NCI-H446 treated with DMSO at 0.1 percent for 48 hours (cell line): ENCODE results near the gene CTSC.
A peak's percentile ranks its signal among the peaks of the same experiment; 100 is the strongest.

Experiments
- DNase-seq: peaks from one replicate; lab custom pipeline; 2025; lab: John Stamatoyannopoulos, UW

CTSC gene

DNA sequence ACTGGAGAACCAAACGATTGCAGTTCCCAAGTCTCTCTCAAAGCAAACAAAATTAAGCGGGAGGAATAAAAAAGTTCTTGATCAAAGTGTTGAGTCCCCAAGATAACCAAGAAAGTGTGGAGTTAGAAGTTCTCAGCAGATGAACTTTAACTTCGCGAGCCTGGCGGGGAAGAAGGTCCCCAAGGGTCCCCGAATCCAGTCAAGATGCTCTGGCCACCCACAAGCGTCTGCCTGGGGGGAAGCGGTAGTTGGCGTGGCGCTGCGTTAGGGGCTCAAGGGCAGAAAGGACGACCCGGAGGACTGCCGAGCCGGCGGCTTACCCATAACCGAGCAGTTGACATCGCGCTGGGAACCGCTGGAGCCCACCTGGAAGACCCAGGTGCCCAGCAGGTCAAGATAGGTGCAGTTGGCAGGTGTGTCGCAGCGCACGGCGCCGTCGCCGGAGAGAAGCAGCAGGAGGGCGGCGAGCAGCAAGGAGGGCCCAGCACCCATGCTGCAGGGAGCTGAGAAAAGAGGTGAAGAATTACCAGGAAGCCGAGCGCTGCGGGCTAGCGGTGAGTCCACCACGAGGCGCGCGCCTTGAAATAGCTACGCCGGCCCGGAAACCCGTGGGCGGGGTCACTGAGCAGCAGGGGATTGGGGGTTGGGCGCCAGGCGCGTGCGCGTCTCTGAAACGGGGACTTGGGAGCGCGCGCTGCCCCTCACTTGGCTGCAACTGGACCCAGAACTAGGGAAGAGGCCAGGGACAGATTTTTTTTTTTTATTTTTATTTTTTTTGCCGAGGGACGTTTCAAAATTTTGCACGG, at the start of gene CTSC:
Gene CTSC, minus strand, starts transcription at position 556 of the 806 bp plus-strand sequence. Its CDS starts 64 bp downstream, at position 492.
- peak; percentile 74 for DNase-seq

DNA sequence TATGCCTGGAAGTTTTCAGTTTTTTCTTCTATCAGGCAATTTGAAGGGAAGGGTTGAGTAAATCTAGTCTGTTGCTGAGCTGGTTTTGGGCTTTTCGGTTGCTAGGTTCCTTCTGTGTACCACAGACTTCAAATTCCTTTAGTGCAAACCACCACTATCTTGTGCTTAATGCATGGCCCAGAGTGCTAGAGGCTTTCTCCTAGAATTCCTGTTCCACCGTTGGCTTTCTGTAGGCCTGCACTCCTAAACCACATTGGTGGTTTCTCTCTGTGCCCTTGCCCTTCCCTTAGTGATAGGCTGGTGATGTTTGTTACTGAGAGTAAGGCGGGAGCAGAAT, 47.1 kb upstream of the CTSC start:
- DNase-seq = no peak

DNA sequence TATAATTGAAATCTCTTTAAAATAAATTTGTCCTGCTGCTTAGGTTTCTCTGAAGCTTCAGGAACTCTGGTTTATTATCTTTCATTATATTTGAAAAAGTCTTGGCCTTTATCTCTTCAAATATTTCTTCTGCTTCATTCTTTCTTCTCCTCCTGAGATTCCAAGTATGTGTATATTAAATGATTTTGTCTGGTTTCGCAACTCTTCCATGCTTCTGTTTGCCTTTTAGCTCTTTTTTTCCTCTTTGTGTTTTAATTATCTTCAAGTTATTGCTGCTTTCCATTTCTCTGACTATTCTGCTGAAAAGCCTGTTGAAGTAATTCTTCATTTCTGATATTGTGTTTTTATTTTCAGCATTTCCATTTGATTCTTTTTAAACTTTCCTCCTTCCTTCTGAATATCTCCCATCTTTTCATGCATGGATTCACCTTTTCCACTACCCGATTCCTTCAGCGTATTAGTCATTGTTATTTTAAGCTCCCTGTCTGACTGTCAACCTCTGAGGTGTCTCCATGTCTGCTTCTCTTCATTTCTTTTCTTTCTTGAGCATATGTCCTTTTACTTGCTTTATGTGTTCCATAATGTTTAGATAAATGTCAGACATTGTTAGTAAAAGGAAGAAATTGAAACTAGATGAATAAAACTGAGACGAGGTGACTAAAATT, 46.6 kb upstream of the CTSC start:
- DNase-seq = no peak

DNA sequence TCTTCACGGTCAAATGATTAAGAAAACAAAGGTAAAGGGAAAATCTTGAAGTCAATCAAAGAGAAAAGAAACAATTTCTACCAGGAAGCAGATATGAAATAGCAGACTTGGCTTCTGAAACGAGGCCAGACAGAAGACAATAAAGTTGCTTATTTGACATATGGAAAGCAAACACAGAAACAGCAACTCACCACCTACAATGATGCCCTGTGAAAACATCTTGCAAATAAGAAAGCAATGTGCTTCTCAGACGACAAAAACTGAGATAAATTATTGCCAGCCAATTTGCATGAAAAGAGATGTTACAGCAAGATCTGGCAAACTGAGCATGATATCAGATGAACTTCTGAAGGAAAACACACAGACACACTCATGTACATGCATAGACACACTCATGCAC, 45.9 kb upstream of the CTSC start:
- no peak for DNase-seq

DNA sequence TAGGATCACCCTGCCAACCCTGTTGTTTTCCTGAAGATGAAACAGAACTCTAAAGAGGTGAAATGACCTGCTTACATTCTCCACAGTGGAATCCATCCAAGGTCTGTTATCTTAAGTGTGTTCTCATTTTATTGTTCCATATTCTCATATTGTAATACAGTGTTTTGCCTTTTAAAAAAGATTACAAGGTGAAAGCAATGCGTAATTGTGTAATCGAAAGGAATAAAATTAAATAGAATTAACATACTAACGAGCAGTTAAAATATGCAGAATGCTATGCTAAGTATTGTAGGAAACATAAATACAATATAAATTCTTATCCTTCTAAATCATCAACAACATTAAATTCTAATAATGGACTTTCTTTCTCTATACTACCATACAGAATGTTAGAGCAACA, 41.6 kb upstream of the CTSC start:
- DNase-seq = no peak

DNA sequence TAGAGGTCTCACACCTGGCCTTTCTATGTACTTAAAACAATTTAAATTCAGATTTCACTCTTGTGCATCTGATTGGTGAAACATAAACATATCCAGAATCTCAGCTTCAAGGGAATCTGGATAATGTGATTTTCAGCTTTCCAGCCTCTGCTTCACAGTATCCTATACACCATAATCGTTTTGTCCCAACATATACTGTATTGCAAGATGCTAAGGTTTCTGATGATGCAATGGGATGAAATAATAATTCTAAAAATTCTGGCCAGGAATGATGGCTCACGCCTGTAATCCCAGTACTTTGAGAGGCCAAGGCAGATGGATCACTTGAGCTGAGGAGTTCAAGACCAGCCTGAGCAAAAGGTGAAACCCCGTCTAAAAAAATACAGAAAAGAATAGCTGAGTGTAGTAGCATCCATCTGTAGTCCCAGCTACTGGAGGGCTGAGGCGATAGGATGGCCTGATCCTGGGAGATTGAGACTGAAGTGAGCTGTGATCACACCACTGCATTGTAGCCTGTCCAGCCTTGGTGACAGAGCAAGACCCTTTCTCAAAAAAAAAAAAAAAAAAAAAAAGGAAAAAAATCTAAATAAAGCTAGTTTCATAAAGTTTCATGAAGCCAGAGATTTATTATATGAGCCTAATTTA, 41.0 kb upstream of the CTSC start:
- no peak for DNase-seq

DNA sequence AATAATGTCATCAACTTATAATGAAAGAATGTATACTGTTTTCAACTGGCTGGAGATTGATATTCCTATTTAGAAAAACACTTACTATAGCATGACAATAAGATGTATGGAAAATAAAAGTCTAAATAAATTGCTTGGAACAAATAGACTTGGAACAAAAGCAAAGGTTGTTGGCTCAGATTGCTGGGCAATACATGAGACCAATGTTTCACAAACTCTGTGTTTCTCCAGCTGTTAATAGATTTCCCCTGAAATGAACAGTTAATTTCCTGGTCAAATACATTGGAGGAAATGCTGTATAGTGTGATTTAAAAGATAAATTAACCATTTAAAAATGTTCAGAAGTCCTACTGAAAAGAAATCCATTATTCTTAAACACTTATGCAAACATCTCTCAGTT, 40.1 kb upstream of the CTSC start:
- no peak for DNase-seq

DNA sequence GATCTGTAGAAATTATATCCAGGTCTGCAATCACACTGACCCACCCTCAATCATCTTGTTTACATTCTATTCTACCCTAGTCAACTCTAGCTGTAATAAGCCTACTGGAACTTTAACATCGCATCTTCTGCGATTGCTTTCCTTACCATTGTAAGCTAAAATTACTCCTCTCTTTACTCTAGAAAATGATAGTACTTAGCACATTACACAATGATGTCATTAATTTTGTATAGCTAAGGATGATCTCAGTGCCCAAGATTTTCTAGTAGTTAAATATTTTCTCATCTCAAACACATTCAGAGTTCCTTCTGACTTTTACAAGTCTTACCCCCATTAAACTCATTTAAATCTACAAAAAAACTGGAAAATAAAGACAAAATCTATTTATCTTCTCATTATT, 39.6 kb upstream of the CTSC start:
- no peak for DNase-seq

DNA sequence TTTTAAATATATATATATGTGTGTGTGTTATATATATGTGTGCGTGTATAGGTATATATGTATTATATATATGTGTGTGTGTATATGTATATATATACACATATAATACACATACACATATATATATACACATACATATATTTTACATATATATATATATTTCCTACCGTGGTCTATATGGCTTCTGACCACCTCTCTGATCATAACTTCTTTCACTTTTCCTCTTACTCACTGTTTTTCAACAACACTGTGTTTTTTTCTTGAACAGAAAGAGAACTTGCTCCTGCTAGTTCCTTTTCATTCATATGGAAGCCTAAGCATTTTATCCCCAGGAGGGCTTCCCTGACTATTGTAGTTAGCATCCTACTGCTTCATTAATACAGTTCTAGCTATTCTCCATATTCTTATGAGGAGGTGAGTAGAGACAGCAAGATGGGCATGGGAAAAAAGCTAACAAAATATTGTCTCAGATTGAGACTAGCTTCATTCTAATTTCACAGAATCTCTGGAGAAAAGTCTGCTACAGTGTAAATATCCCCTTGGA, 38.5 kb upstream of the CTSC start:
- DNase-seq = no peak

DNA sequence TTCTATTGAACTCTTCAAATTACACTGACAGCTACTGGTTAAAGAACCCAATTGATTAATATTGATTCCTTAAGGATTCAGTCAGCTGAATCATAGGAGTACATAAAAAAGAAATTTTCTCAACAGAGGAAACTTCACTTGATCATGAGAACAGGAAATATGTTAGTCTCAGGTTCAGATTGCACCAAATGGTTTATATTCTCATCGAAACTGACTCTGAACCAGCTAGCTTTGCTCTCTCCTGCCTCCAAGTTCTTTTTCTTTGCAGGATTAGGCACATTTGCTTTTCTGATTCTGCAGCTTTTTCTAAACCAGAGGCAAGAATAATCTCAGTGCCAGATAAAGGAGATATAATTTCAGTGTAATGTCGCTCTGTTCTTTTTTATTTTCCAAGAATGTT, 33.2 kb upstream of the CTSC start:
- DNase-seq = no peak

DNA sequence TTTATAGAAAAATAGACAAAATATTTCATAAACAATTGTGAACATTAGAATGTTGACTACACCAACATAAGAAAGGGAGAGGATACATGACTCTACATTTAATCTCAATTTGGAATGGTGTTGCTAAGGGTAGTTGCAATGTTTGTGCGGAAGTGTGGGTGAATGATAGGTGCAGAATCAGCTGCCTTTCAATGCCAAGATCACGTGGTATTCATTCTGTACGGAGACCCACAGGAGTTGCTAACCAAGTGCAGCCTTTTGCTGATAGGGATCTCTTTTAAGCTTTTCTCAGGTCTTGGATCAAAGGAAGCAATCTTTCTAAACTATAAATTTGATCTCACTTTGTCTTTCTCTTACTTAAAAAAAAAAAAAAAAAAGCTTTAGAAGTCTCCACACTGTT, 29.8 kb upstream of the CTSC start:
- no peak for DNase-seq

DNA sequence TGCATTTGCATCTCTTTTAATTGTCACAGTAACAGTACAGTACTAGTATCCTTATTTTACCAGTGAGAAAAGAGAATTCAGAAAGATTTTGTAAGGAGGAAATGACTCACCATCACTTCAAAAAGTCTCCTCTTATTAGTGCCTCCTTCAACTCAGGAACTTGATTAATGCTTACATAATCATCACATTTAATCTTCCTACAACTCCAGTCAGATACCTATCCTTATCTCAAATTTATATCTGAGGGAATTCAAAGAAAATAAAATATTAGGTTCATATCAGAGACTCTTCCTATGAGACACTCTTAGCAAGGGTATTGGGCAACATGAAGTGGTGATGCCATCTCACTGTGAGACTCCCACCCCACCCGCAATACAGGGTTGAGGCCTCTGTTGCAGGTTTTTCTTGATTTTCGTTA, 26.1 kb upstream of the CTSC start:
- DNase-seq = no peak

DNA sequence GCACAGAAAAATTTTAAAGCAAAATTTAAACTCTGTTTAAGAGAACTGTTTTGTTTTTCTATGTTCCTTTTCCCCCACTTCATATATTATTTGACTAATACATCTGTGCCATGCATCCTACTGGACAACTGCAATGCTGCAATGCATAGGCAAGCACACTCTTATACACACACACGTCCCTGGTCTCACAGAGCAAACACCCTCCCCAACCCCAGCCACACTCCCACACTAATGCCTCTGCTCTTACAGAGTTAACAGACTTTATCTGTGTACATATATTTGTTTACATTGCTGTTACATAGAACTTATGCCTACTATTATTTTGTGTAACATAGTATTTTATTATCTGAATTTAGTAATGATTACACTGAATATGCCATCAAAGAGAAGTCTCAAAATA, 25.5 kb upstream of the CTSC start:
- no peak for DNase-seq

DNA sequence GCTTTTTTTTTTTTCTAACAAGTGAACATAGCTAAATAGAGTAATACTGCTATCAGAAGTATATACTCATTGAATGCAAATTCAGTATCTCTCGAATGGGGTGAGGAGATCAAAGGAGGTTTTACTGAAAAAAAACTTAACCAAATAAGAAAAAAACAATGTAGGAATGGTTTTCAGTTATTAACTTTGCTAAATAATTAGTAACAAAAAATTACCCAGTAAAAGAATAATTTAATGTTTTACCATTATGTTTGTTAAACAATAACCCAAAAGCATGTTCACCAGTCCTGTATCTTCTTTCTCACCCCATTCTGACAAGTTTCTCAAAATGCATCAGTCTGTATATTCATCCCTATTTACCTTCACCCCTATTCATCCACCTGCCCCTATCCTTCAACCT, 22.6 kb upstream of the CTSC start:
- DNase-seq = no peak

DNA sequence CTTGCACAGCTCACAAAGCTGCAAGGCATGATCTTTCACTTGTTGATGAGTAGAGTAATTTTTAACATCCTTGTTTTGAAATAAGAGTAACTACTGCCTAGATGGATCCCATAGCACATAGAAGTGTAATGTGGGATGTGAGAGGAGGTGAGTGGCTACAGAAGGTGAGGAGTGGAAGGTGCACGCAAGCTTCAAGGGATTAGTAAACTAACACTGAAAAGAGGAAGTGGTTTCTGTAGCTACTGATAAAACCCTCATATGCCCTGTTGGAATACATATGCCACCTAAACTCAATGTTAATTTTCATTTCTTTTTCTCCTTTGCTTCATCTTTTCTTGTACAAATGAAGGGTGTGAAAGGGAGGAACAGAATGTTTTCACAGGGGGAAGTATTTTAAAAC, 22.0 kb upstream of the CTSC start:
- no peak for DNase-seq

DNA sequence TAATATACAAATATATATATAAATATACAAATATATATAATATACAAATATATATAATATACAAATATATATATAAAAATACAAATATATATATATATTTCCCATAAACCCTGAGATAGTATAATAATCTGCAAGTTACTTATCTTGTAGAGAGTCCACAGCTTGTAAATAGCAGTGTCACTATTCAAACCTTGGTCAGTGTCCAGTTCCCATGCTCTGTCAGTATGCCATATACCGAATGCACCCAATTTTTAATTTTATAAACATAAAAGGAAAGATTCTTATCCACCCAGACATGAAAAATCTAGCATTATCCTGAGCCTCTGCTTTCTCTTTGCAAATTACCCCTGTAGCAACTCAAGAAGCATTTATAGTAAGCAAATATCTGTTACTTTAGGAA, 21.6 kb upstream of the CTSC start:
- no peak for DNase-seq

DNA sequence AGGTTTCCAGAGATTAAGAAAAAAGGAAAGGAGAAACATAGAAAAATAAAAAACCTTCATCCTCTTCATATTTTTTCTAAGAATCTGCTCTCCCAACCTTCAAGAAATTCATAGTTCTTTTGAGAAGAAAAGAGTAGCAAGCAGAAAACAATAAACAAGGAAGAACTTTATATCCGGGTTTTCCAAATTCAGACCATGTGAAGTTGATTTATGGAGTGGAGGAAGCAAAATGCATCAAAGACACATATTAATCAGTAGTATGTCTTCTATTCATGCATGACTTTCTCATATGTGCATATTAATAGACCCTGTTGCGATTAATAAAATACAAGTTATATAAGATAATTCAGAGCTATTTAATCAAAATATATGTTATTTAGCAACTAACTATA, 20.5 kb upstream of the CTSC start:
- DNase-seq = no peak

DNA sequence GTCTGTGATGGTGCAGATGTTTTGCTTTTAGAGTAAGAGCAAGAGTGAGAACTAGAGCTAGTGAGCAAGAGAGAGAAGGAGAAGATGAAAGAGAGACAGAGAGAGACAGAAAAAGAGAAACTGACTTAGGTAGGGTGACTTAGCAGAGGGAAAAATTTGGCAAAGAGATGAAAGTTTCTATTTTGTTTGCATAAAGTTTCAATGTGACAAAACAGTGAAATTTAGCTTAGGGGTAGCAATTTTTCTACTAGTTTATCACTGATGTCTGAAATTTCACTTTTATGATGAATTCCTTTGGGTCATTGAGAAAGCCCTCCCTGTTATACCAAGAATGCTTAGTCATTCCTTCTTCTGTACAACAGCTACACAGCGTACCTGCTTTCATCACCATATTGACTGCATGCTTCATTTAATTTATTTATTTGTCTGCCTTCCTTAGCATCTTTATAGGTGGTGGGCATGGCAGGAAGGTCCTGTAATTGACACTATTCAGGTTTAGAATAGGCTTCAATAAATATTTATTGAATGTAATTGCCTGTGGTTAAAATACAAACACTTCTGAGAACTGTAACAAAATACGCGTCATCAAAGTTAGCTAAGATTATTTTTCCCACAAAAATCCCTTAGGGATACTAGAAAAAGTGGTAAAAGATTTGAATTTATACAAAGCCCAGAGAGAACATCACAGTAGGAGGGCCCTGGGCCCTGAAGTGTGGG, 19.9 kb upstream of the CTSC start:
- DNase-seq = no peak

DNA sequence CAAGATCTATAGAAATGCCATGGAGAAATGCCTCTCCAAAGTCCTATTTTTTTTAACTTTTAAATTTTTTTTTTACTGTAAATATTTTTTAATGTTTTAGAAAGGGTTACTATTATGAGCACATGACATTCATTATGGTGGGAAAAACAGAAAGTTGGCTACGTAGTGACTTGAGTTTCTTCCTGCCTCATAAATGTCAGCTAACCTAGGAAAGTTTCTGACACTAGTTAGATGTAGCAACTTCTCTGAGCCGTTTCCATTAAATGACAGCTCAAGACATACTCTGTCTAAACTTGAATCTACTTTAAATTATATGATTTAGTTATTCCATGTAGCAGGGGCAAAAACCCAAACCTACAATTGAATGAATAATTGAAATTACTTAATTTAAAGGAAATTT, 18.4 kb upstream of the CTSC start:
- DNase-seq = no peak

DNA sequence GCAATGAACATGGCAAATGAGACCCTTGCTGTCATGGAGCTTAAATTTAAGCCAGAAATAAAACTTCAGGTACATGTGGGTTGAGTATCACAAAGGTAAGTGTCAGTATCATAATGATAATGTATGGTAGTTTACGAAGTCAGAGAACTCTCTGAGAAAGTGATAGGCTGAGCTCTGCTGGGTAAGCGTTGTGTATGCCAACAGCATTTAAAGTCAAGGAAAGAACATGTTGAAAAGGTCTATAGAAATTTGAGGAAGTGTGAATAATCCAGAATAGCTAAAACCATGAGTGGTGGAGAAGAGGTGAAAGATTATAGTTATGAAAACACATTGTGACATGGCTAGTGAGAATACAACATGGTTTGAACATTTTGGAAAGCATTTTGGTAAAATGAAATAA, 17.4 kb upstream of the CTSC start:
- DNase-seq = no peak

DNA sequence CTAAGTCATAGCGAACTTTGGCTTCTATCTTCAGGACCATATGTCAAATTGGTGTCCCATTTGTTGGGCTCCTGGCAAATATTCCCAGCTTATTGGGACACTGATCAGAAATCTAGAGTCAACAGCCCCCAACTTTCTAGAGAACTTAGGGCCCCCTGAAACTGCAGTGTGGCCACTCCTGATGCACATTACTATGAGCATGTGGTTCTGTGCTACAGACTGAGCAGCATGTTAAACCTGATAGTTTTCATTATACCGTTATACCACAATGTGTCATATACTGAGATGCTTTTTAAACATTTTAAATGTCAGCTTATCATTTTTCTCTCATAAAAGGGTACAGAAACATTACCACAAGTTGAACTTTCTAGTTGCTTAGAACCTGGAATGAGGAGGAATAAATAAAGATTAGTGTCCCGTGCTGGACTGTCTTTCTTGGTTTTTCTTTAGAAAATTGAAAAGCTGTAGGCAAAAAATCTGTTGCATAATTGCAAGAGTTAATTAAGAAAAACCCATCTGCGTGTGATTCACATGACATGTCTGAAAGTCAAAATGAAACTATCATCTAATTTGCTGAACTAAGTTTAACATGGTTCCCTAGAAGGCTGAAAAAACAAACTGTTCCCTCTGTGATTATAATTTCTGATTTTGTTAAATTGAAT, 16.4 kb upstream of the CTSC start:
- no peak for DNase-seq

DNA sequence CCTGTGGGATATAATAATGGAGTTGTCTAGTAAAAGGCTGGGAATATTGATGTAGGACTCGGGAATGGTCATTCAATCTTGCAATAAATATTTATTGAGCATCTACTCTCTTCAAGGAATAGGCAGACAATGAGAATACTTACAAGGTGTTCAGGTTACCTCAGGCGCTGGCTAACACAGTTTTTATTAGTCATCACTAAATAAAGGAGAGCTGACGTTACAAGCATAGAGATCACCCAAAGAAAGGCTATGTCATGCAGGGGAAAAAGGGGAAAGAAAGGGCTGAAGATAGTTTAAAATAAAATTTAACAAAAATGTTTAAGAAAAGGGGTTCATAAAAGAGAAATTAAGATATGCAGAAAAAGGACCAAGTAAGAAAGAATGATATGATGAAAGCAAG, 15.8 kb upstream of the CTSC start:
- DNase-seq = no peak
